ENCODE data around the gene BRD3.

The BRD3 gene

GRCh38 chr9:134044944-134045343, 22.9 kb downstream of the BRD3 start:
- H3K9me3 ChIP-seq (ENCODE audit: control extremely low read depth in 1 of 5, control insufficient read depth in 4 of 5, insufficient read depth in 2 of 5, low read depth in 1 of 5, low read length in 4 of 5), result peaks cover 0 to 2% (median 0%) of the 10 kb centered on the region in 5 experiments
- no peak for DNase-seq
- no peaks in the 10 kb centered on the region for H3K27me3 ChIP-seq (replicated peaks in 2 of 5; ENCODE audit: control insufficient read depth in 4 of 5, insufficient read depth in 5 of 5, low read length in 4 of 5)
- no peak overlapping the region for H3K4me3 ChIP-seq (ENCODE audit: control insufficient read depth in 1 of 7, extremely low read depth in 1 of 7, insufficient read depth in 4 of 7, low read depth in 2 of 7, low read length in 6 of 7)
- H3K4me1 ChIP-seq (ENCODE audit: control extremely low read depth in 1 of 4, control insufficient read depth in 4 of 4, insufficient read depth in 4 of 4, low read length in 3 of 4), result no peaks in the 10 kb centered on the region
- no peak overlapping the region for H3K27ac ChIP-seq (ENCODE audit: insufficient read depth in 1 of 2, low read depth in 1 of 2, low read length in 2 of 2, poor library complexity in 1 of 2, severe bottlenecking in 2 of 2)
- CTCF ChIA-PET, result interaction anchor here (1.1 kb wide), 1 partner anchor 18 kb away, joined by 3 read pairs; no protein-coding TSS in a partner anchor
- POLR2A ChIA-PET, result no interaction called here
- 93% methylated on average over 12 of the region's 12 CpGs for WGBS (ENCODE audit: insufficient coverage)
- peaks cover 5 to 96% (median 76%) of the 10 kb centered on the region in 4 experiments for H3K36me3 ChIP-seq (ENCODE audit: control insufficient read depth in 4 of 4, insufficient read depth in 4 of 4, low read length in 3 of 4)

DNA sequence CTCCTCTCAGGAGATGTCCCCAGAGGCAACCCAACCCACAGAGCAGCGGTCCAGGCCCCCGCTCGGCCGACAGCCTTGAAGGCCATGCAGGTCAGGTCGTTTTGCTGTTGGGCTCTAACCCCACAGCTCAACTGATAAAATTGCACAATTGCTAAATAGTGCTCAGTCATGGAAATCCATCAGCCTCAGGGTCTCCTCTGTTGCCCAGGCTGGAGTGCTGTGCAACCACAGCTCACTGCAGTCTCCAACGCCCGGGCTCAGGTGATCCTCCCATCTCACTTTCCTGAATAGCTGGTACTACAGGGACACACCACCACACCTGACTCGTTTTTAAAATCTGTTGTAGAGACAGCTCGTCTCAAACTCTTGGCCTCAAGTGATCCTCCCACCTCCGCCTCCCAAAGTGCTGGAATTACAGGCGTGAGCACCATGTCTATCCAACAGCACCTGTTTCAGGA, 24.3 kb downstream of the BRD3 start:
- ChIA-PET CTCF (interaction anchor here (1.6 kb wide), 1 partner anchor 9 kb away, joined by 6 read pairs; no protein-coding TSS in a partner anchor), POLR2A (no interaction called here)
- peaks cover 0 to 9% (median 6%) of the 10 kb centered on the region in 5 experiments for H3K9me3 ChIP-seq (ENCODE audit: control extremely low read depth in 1 of 5, control insufficient read depth in 4 of 5, insufficient read depth in 2 of 5, low read depth in 1 of 5, low read length in 4 of 5)
- no peak overlapping the region for H3K27ac ChIP-seq (ENCODE audit: insufficient read depth in 1 of 2, low read depth in 1 of 2, low read length in 2 of 2, poor library complexity in 1 of 2, severe bottlenecking in 2 of 2)
- H3K4me3 ChIP-seq (ENCODE audit: control insufficient read depth in 1 of 7, extremely low read depth in 1 of 7, insufficient read depth in 4 of 7, low read depth in 2 of 7, low read length in 6 of 7), result no peak overlapping the region
- H3K27me3 ChIP-seq (replicated peaks in 2 of 5; ENCODE audit: control insufficient read depth in 4 of 5, insufficient read depth in 5 of 5, low read length in 4 of 5), result no peaks in the 10 kb centered on the region
- DNase-seq, result no peak
- H3K36me3 ChIP-seq (ENCODE audit: control insufficient read depth in 4 of 4, insufficient read depth in 4 of 4, low read length in 3 of 4), result peaks cover 9 to 96% (median 76%) of the 10 kb centered on the region in 4 experiments
- WGBS (ENCODE audit: insufficient coverage), result 96% methylated on average over 11 of the region's 11 CpGs
- H3K4me1 ChIP-seq (ENCODE audit: control extremely low read depth in 1 of 4, control insufficient read depth in 4 of 4, insufficient read depth in 4 of 4, low read length in 3 of 4), result no peaks in the 10 kb centered on the region

DNA sequence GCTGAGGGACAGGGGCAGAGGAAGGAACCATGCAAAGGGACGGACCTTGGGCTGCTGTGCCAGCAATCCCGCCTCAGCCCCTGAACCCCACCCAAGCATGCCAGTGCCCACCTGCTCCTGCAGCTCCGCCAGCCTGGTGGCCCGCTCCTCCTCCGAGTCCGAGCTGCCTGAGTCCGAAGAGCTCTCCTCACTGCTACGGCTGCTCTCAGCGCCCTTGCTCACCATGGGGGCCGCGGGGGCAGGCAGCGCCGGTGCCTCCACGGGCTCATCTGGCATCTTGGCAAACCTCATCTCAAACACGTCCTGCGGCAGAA, 26.2 kb downstream of the BRD3 start:
- Histone ChIP-seq H3K27me3 (replicated peaks in 2 of 5; ENCODE audit: control insufficient read depth in 4 of 5, insufficient read depth in 5 of 5, low read length in 4 of 5) (no peaks in the 10 kb centered on the region), H3K4me1 (ENCODE audit: control extremely low read depth in 1 of 4, control insufficient read depth in 4 of 4, insufficient read depth in 4 of 4, low read length in 3 of 4) (no peaks in the 10 kb centered on the region), H3K36me3 (ENCODE audit: control insufficient read depth in 4 of 4, insufficient read depth in 4 of 4, low read length in 3 of 4) (peaks cover 13 to 94% (median 65%) of the 10 kb centered on the region in 4 experiments), H3K4me3 (ENCODE audit: control insufficient read depth in 1 of 7, extremely low read depth in 1 of 7, insufficient read depth in 4 of 7, low read depth in 2 of 7, low read length in 6 of 7) (no peak overlapping the region), H3K27ac (ENCODE audit: insufficient read depth in 1 of 2, low read depth in 1 of 2, low read length in 2 of 2, poor library complexity in 1 of 2, severe bottlenecking in 2 of 2) (no peak overlapping the region), H3K9me3 (ENCODE audit: control extremely low read depth in 1 of 5, control insufficient read depth in 4 of 5, insufficient read depth in 2 of 5, low read depth in 1 of 5, low read length in 4 of 5) (peaks cover 0 to 13% (median 8%) of the 10 kb centered on the region in 5 experiments)
- POLR2A ChIA-PET, result no interaction called here
- DNase-seq, result no peak
- WGBS (ENCODE audit: insufficient coverage), result 98% methylated on average over 16 of the region's 16 CpGs
- CTCF ChIA-PET, result interaction anchor here (1.8 kb wide), 1 partner anchor 19 kb away, joined by 6 read pairs; no protein-coding TSS in a partner anchor

GRCh38 chr9:134040781-134041648, 26.8 kb downstream of the BRD3 start:
- ChIA-PET CTCF (interaction anchor here (1.8 kb wide), 1 partner anchor 20 kb away, joined by 6 read pairs; no protein-coding TSS in a partner anchor), POLR2A (no interaction called here)
- Histone ChIP-seq H3K4me3 (ENCODE audit: control insufficient read depth in 1 of 7, extremely low read depth in 1 of 7, insufficient read depth in 4 of 7, low read depth in 2 of 7, low read length in 6 of 7) (no peak overlapping the region), H3K4me1 (ENCODE audit: control extremely low read depth in 1 of 4, control insufficient read depth in 4 of 4, insufficient read depth in 4 of 4, low read length in 3 of 4) (no peaks in the 10 kb centered on the region), H3K36me3 (ENCODE audit: control insufficient read depth in 4 of 4, insufficient read depth in 4 of 4, low read length in 3 of 4) (peaks cover 13 to 94% (median 63%) of the 10 kb centered on the region in 4 experiments), H3K27ac (ENCODE audit: insufficient read depth in 1 of 2, low read depth in 1 of 2, low read length in 2 of 2, poor library complexity in 1 of 2, severe bottlenecking in 2 of 2) (no peak overlapping the region), H3K27me3 (replicated peaks in 2 of 5; ENCODE audit: control insufficient read depth in 4 of 5, insufficient read depth in 5 of 5, low read length in 4 of 5) (no peaks in the 10 kb centered on the region), H3K9me3 (ENCODE audit: control extremely low read depth in 1 of 5, control insufficient read depth in 4 of 5, insufficient read depth in 2 of 5, low read depth in 1 of 5, low read length in 4 of 5) (peaks cover 0 to 13% (median 8%) of the 10 kb centered on the region in 5 experiments)
- no peak for DNase-seq
- 90% methylated on average over 17 of the region's 21 CpGs for WGBS (ENCODE audit: insufficient coverage)

- Histone ChIP-seq H3K27ac (ENCODE audit: insufficient read depth in 1 of 2, low read depth in 1 of 2, low read length in 2 of 2, poor library complexity in 1 of 2, severe bottlenecking in 2 of 2) (no peak overlapping the region), H3K9me3 (ENCODE audit: control extremely low read depth in 1 of 5, control insufficient read depth in 4 of 5, insufficient read depth in 2 of 5, low read depth in 1 of 5, low read length in 4 of 5) (peaks cover 0 to 13% (median 8%) of the 10 kb centered on the region in 5 experiments), H3K4me1 (ENCODE audit: control extremely low read depth in 1 of 4, control insufficient read depth in 4 of 4, insufficient read depth in 4 of 4, low read length in 3 of 4) (no peaks in the 10 kb centered on the region), H3K27me3 (replicated peaks in 2 of 5; ENCODE audit: control insufficient read depth in 4 of 5, insufficient read depth in 5 of 5, low read length in 4 of 5) (no peaks in the 10 kb centered on the region), H3K4me3 (ENCODE audit: control insufficient read depth in 1 of 7, extremely low read depth in 1 of 7, insufficient read depth in 4 of 7, low read depth in 2 of 7, low read length in 6 of 7) (no peak overlapping the region), H3K36me3 (ENCODE audit: control insufficient read depth in 4 of 4, insufficient read depth in 4 of 4, low read length in 3 of 4) (peaks cover 18 to 94% (median 62%) of the 10 kb centered on the region in 4 experiments)
- WGBS (ENCODE audit: insufficient coverage), result 98% methylated on average over 15 of the region's 17 CpGs
- POLR2A ChIA-PET, result no interaction called here
- no peak for DNase-seq
- CTCF ChIA-PET, result interaction anchor here (1.7 kb wide), 1 partner anchor 13 kb away, joined by 6 read pairs; no protein-coding TSS in a partner anchor
These were observed 27.7 kb downstream of the BRD3 start for GRCh38 chr9:134040176-134040565.

GRCh38 chr9:134039386-134040175, 28.2 kb downstream of the BRD3 start:
- H3K4me1 ChIP-seq (ENCODE audit: control extremely low read depth in 1 of 4, control insufficient read depth in 4 of 4, insufficient read depth in 4 of 4, low read length in 3 of 4), result no peaks in the 10 kb centered on the region
- no peak for DNase-seq
- no peaks in the 10 kb centered on the region for H3K27me3 ChIP-seq (replicated peaks in 2 of 5; ENCODE audit: control insufficient read depth in 4 of 5, insufficient read depth in 5 of 5, low read length in 4 of 5)
- peaks cover 0 to 13% (median 8%) of the 10 kb centered on the region in 5 experiments for H3K9me3 ChIP-seq (ENCODE audit: control extremely low read depth in 1 of 5, control insufficient read depth in 4 of 5, insufficient read depth in 2 of 5, low read depth in 1 of 5, low read length in 4 of 5)
- WGBS (ENCODE audit: insufficient coverage), result over 99% methylated on average over 18 of the region's 20 CpGs
- POLR2A ChIA-PET, result interaction anchor here (0.5 kb wide), 1 partner anchor 44 kb away, joined by 3 read pairs; no protein-coding TSS in a partner anchor
- no peak overlapping the region for H3K4me3 ChIP-seq (ENCODE audit: control insufficient read depth in 1 of 7, extremely low read depth in 1 of 7, insufficient read depth in 4 of 7, low read depth in 2 of 7, low read length in 6 of 7)
- CTCF ChIA-PET, result interaction anchor here (1.6 to 1.7 kb wide), 2 partner anchors 13 to 14 kb away, joined by 3 to 6 read pairs; no protein-coding TSS in a partner anchor
- no peak overlapping the region for H3K27ac ChIP-seq (ENCODE audit: insufficient read depth in 1 of 2, low read depth in 1 of 2, low read length in 2 of 2, poor library complexity in 1 of 2, severe bottlenecking in 2 of 2)
- peaks cover 23 to 94% (median 63%) of the 10 kb centered on the region in 4 experiments for H3K36me3 ChIP-seq (ENCODE audit: control insufficient read depth in 4 of 4, insufficient read depth in 4 of 4, low read length in 3 of 4)

Measured in common myeloid progenitor, CD34-positive (primary cell).